ENCODE results near the gene GBF1. TPM values are rescaled to one million over a fixed set of nuclear protein-coding genes. Genes with fewer than 3 reads are reported as not detected.

The GBF1 gene
- total RNA-seq, 1 experiment from 2014 or later, result 69.8 TPM

- no peak overlapping the region for H3K4me3 ChIP-seq (ENCODE audit: low read depth, low read length)
Observed at GRCh38 chr10:102367441-102367840, 122.1 kb downstream of the GBF1 start.

GRCh38 chr10:102368077-102368476 lies 122.7 kb downstream of the GBF1 start:
- no peak overlapping the region for H3K4me3 Mint-ChIP-seq (ENCODE audit: unreplicated experiment)
- ChIA-PET POLR2A (no interaction called here), CTCF (interaction anchor here (0.6 kb wide), 1 partner anchor 216 kb away, joined by 3 read pairs; no protein-coding TSS in a partner anchor)
- H3K9me3 Mint-ChIP-seq (ENCODE audit: unreplicated experiment), result peaks cover 22% of the 10 kb centered on the region
- peaks cover 89% of the 10 kb centered on the region for H3K36me3 Mint-ChIP-seq (ENCODE audit: insufficient read depth, unreplicated experiment)
- H3K27me3 ChIP-seq (replicated peaks; ENCODE audit: control insufficient read depth, insufficient read depth, low read length), result no peaks in the 10 kb centered on the region
- intact Hi-C loops (cut with micrococcal nuclease; ENCODE audit: unreplicated experiment), result no loop called here
- H3K4me3 ChIP-seq (ENCODE audit: low read depth, low read length), result no peak overlapping the region
- H3K9me3 ChIP-seq, result peaks cover 2% of the 10 kb centered on the region; the same call in 1 of the 2 replicates
- DNase-seq, result peak; percentile 34 to 58
- H3K36me3 ChIP-seq (ENCODE audit: control insufficient read depth, insufficient read depth, low read length), result peaks cover 12% of the 10 kb centered on the region
- H3K27ac Mint-ChIP-seq (ENCODE audit: unreplicated experiment), result no peak overlapping the region
- peaks cover 12% of the 10 kb centered on the region; the same call in 1 of the 2 replicates for H3K4me1 ChIP-seq
- no TSS peak for BruUV-seq (replicated peaks)
- TF ChIP-seq CTCF (IDR thresholded peaks at IDR 0.05; ENCODE audit: insufficient read depth in 1 of 2, low read depth in 1 of 2, low read length in 1 of 2, severe bottlenecking in 1 of 2, unreplicated experiment in 1 of 2), result no peak
- no peaks in the 10 kb centered on the region for H3K27me3 Mint-ChIP-seq (ENCODE audit: insufficient read depth, unreplicated experiment)
- H3K4me1 Mint-ChIP-seq (ENCODE audit: low read depth, unreplicated experiment), result no peaks in the 10 kb centered on the region

More at GRCh38 chr10:102367441-102367840, 122.1 kb downstream of the GBF1 start:
- ChIA-PET CTCF (interaction anchor here (0.6 kb wide), 1 partner anchor 216 kb away, joined by 3 read pairs; no protein-coding TSS in a partner anchor), POLR2A (no interaction called here)
- DNase-seq, result no peak
- Mint-ChIP-seq H3K4me1 (ENCODE audit: low read depth, unreplicated experiment) (no peaks in the 10 kb centered on the region), H3K9me3 (ENCODE audit: unreplicated experiment) (peaks cover 22% of the 10 kb centered on the region), H3K36me3 (ENCODE audit: insufficient read depth, unreplicated experiment) (peaks cover 89% of the 10 kb centered on the region), H3K27me3 (ENCODE audit: insufficient read depth, unreplicated experiment) (no peaks in the 10 kb centered on the region), H3K27ac (ENCODE audit: unreplicated experiment) (no peak overlapping the region), H3K4me3 (ENCODE audit: unreplicated experiment) (no peak overlapping the region)
- intact Hi-C loops (cut with micrococcal nuclease; ENCODE audit: unreplicated experiment), result no loop called here
- no peak for TF ChIP-seq CTCF (IDR thresholded peaks at IDR 0.05; ENCODE audit: insufficient read depth in 1 of 2, low read depth in 1 of 2, low read length in 1 of 2, severe bottlenecking in 1 of 2, unreplicated experiment in 1 of 2)
- Histone ChIP-seq H3K4me1 (peaks cover 12% of the 10 kb centered on the region; the same call in 1 of the 2 replicates), H3K9me3 (peaks cover 2% of the 10 kb centered on the region; the same call in 1 of the 2 replicates), H3K27me3 (replicated peaks; ENCODE audit: control insufficient read depth, insufficient read depth, low read length) (no peaks in the 10 kb centered on the region), H3K36me3 (ENCODE audit: control insufficient read depth, insufficient read depth, low read length) (peaks cover 12% of the 10 kb centered on the region)
- no TSS peak for BruUV-seq (replicated peaks)

GRCh38 chr10:102371295-102371694 lies 126.0 kb downstream of the GBF1 start:
- no peak overlapping the region for H3K27ac Mint-ChIP-seq (ENCODE audit: unreplicated experiment)
- DNase-seq, result no peak
- no peaks in the 10 kb centered on the region for H3K4me1 Mint-ChIP-seq (ENCODE audit: low read depth, unreplicated experiment)
- TF ChIP-seq CTCF (IDR thresholded peaks at IDR 0.05; ENCODE audit: insufficient read depth in 1 of 2, low read depth in 1 of 2, low read length in 1 of 2, severe bottlenecking in 1 of 2, unreplicated experiment in 1 of 2), result no peak
- intact Hi-C loops (cut with micrococcal nuclease; ENCODE audit: unreplicated experiment), result no loop called here
- peaks cover 22% of the 10 kb centered on the region for H3K9me3 Mint-ChIP-seq (ENCODE audit: unreplicated experiment)
- no peaks in the 10 kb centered on the region for H3K27me3 ChIP-seq (replicated peaks; ENCODE audit: control insufficient read depth, insufficient read depth, low read length)
- no TSS peak for BruUV-seq (replicated peaks)
- H3K4me1 ChIP-seq, result peaks cover 12% of the 10 kb centered on the region; the same call in 1 of the 2 replicates
- no peak overlapping the region for H3K4me3 ChIP-seq (ENCODE audit: low read depth, low read length)
- CTCF ChIA-PET, result no interaction called here
- no peaks in the 10 kb centered on the region for H3K27me3 Mint-ChIP-seq (ENCODE audit: insufficient read depth, unreplicated experiment)
- POLR2A ChIA-PET, result no interaction called here
- peaks cover 2% of the 10 kb centered on the region; the same call in 1 of the 2 replicates for H3K9me3 ChIP-seq
- H3K36me3 Mint-ChIP-seq (ENCODE audit: insufficient read depth, unreplicated experiment), result peaks cover 81% of the 10 kb centered on the region
- no peak overlapping the region for H3K4me3 Mint-ChIP-seq (ENCODE audit: unreplicated experiment)
- peaks cover 13% of the 10 kb centered on the region for H3K36me3 ChIP-seq (ENCODE audit: control insufficient read depth, insufficient read depth, low read length)
